ENCODE results near the gene SYCP2.

SYCP2 gene

GRCh38 chr20:59947376-59947775 is 13.9 kb upstream of the SYCP2 start:
- FAIRE-seq, result no peak

GRCh38 chr20:59945731-59946130 is 12.3 kb upstream of the SYCP2 start:
- FAIRE-seq (no peak), DNase-seq (ENCODE audit: extremely low spot score, insufficient read length, low read depth) (no peak)

More at GRCh38 chr20:59947376-59947775, 13.9 kb upstream of the SYCP2 start:
- DNase-seq (ENCODE audit: extremely low spot score, insufficient read length, low read depth), result no peak

- FAIRE-seq (no peak), DNase-seq (ENCODE audit: extremely low spot score, insufficient read length, low read depth) (no peak)
Observed at GRCh38 chr20:59945175-59945574, 11.7 kb upstream of the SYCP2 start.

GRCh38 chr20:59944726-59945125 is 11.3 kb upstream of the SYCP2 start:
- FAIRE-seq (no peak), DNase-seq (ENCODE audit: extremely low spot score, insufficient read length, low read depth) (no peak)

- no peak for DNase-seq (ENCODE audit: extremely low spot score, insufficient read length, low read depth)
- FAIRE-seq, result no peak
Observed at GRCh38 chr20:59942245-59942644, 8.8 kb upstream of the SYCP2 start.

GRCh38 chr20:59940956-59941294 is 7.5 kb upstream of the SYCP2 start:
- FAIRE-seq (no peak), DNase-seq (ENCODE audit: extremely low spot score, insufficient read length, low read depth) (no peak)

- FAIRE-seq (peak; percentile 89), DNase-seq (ENCODE audit: extremely low spot score, insufficient read length, low read depth) (peak; percentile 90)
Observed at GRCh38 chr20:59940129-59940955, 6.9 kb upstream of the SYCP2 start, which contains the start of the genes FAM217B and PPP1R3D. Gene FAM217B (plus strand): TSS chr20:59940389. CDS start chr20:59943944, 3,555 bp downstream. Gene PPP1R3D (minus strand): TSS chr20:59940305. CDS start chr20:59939931, 374 bp downstream.

- DNase-seq (ENCODE audit: extremely low spot score, insufficient read length, low read depth) (no peak), FAIRE-seq (no peak)
Observed at GRCh38 chr20:59939879-59940128, 6.4 kb upstream of the SYCP2 start.

GRCh38 chr20:59939052-59939878 is 5.8 kb upstream of the SYCP2 start:
- DNase-seq (ENCODE audit: extremely low spot score, insufficient read length, low read depth), result no peak

GRCh38 chr20:59938696-59939051 is 5.2 kb upstream of the SYCP2 start:
- DNase-seq (ENCODE audit: extremely low spot score, insufficient read length, low read depth) (no peak), FAIRE-seq (no peak)

More at GRCh38 chr20:59939052-59939878, 5.8 kb upstream of the SYCP2 start:
- no peak for FAIRE-seq

- DNase-seq (ENCODE audit: extremely low spot score, insufficient read length, low read depth), result no peak
- no peak for FAIRE-seq
Observed at GRCh38 chr20:59938221-59938620, 4.8 kb upstream of the SYCP2 start.

- DNase-seq (ENCODE audit: extremely low spot score, insufficient read length, low read depth) (no peak), FAIRE-seq (no peak)
Observed at GRCh38 chr20:59937150-59937549, 3.7 kb upstream of the SYCP2 start.

GRCh38 chr20:59936409-59936808 is 3.0 kb upstream of the SYCP2 start:
- FAIRE-seq (no peak), DNase-seq (ENCODE audit: extremely low spot score, insufficient read length, low read depth) (no peak)

GRCh38 chr20:59935457-59936185 is 2.2 kb upstream of the SYCP2 start:
- FAIRE-seq (no peak), DNase-seq (ENCODE audit: extremely low spot score, insufficient read length, low read depth) (no peak)

- FAIRE-seq (no peak), DNase-seq (ENCODE audit: extremely low spot score, insufficient read length, low read depth) (no peak)
Observed at GRCh38 chr20:59933849-59934585, 580 bp upstream of the SYCP2 start.

- FAIRE-seq (no peak), DNase-seq (ENCODE audit: extremely low spot score, insufficient read length, low read depth) (no peak)
Observed at GRCh38 chr20:59932616-59933295, 681 bp downstream of the SYCP2 start.

- DNase-seq (ENCODE audit: extremely low spot score, insufficient read length, low read depth) (no peak), FAIRE-seq (peak; percentile 5)
Observed at GRCh38 chr20:59931511-59932312, 1.7 kb downstream of the SYCP2 start.

- no peak for FAIRE-seq
- DNase-seq (ENCODE audit: extremely low spot score, insufficient read length, low read depth), result no peak
Observed at GRCh38 chr20:59925899-59926298, 7.5 kb downstream of the SYCP2 start.

- no peak for FAIRE-seq
Observed at GRCh38 chr20:59925359-59925758, 8.1 kb downstream of the SYCP2 start.

More at GRCh38 chr20:59925359-59925758, 8.1 kb downstream of the SYCP2 start:
- no peak for DNase-seq (ENCODE audit: extremely low spot score, insufficient read length, low read depth)

Data from GM18507 (cell line).